Measurements from ENCODE around the gene NDUFAF3. TPM values are rescaled to one million over a fixed set of nuclear protein-coding genes. Genes with fewer than 3 reads are reported as not detected.
"Not testable (repeated sequence)": the region's sequence is repeated elsewhere in the genome, so short reads cannot be mapped to it uniquely, and the experiment has no call there.

The NDUFAF3 gene
- total and polyA plus RNA-seq, 2 donors: 43.2 to 81.6 TPM

DNA sequence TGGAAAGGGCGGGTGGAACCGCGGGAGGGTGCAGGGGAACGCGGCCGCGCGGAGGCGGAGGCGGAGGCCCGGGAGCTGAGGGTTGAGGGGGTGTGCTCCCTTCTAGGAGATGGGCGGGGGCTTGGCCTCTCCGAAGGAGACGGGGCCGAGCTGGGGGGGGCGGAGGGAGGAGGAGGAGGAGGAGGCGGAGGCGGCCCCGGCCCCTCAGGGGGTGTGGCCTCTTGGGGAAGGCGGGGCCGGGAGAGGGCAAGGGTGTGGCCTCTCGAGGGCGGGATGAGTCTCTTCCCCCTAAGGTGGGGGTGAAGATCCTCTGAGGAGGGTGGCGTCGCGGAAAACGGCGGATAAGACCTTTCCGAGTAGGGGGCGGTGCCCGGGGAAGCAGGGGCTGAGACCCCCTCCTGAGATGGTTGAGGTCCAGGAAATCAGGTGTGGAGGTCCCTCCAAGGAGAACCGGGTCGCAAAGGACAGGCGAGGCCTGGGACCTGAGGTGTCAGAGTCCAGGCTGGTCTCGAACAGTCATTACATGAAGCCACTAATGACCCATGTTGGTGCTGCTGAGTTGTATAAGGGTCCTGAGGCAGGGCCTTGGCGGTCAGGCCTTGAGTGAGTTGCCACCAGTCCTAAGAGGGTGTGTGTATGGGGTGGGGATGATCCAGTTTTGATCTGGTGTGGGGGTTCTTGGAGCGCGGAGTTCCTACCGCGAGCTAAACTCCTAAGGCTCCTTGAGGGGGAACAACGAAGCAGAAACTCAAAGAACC lies 14.0 kb upstream of the NDUFAF3 start:
- Histone ChIP-seq H3K36me3 (ENCODE audit: insufficient read depth) (no peaks in the 10 kb centered on the region), H3K4me3 (ENCODE audit: low read depth, low read length) (peak overlapping the region; percentile 51), H3K4me1 (ENCODE audit: insufficient read depth) (no peaks in the 10 kb centered on the region), H3K27ac (ENCODE audit: low read depth) (peak overlapping the region; percentile 91)
- peak; percentile 69 for DNase-seq (ENCODE audit: extremely low spot score)
- 11% methylated on average over 40 of the region's 41 CpGs for WGBS

DNA sequence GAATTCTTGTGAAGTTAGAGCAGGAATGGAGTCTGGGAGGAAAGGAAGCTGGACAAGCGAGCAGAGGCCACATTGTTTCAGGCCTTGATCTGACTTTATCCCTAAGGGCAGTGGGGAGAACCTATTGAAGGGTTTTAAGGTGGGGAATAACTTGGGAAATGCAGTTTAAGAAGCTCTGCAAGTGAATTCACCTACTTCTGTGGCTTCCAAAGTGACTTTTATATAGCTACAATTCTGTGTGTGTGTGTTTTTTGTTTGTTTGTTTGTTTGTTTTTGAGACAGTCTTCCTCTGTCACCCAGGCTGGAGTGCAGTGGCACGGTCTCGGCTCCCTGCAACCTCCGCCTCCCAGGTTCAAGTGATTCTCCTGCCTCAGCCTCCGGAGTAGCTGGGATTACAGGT lies 13.3 kb upstream of the NDUFAF3 start:
- H3K27ac ChIP-seq (ENCODE audit: low read depth); H3K4me3 ChIP-seq (ENCODE audit: low read depth, low read length); H3K4me1 ChIP-seq (ENCODE audit: insufficient read depth); H3K36me3 ChIP-seq (ENCODE audit: insufficient read depth); DNase-seq (ENCODE audit: extremely low spot score): not testable (repeated sequence)
- 90% methylated on average over 5 of the region's 5 CpGs for WGBS

DNA sequence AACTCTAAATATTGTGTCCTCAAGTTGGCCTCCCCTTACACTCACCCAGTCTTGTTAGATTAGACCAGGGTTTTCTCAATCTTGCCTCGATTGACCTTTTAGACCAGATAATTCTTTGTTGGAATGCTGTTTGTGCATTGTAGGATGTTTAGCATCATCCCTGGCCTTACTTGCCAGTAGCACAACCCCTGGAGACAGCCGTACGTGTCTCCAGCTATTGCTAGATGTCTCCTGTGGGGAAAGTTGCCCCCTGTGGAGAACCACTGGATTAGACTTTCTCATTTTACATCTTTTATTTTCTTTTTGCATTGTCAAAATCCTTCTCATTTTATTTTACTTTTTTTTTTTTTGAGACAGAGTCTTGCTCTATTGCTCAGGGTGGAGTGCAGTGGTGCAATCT lies 12.5 kb upstream of the NDUFAF3 start:
- no peaks in the 10 kb centered on the region for H3K4me1 ChIP-seq (ENCODE audit: insufficient read depth)
- H3K27ac ChIP-seq (ENCODE audit: low read depth): no peak overlapping the region
- 67% methylated on average over 3 of the region's 3 CpGs for WGBS
- no peak overlapping the region for H3K4me3 ChIP-seq (ENCODE audit: low read depth, low read length)
- peaks cover 3% of the 10 kb centered on the region for H3K36me3 ChIP-seq (ENCODE audit: insufficient read depth)
- DNase-seq (ENCODE audit: extremely low spot score): no peak

DNA sequence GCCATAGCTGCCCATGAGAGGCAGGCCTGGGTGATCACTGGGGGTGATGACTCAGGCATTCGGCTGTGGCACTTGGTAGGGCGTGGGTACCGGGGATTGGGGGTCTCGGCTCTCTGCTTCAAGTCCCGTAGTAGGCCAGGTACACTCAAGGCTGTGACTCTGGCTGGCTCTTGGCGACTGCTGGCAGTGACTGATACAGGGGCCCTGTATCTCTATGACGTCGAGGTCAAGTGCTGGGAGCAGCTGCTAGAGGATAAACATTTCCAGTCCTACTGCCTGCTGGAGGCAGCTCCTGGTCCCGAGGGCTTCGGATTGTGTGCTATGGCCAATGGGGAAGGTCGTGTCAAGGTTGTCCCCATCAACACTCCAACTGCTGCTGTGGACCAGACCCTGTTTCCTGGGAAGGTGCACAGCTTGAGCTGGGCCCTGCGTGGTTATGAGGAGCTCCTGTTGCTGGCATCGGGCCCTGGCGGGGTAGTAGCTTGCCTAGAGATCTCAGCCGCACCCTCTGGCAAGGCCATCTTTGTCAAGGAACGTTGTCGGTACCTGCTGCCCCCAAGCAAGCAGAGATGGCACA lies 9.4 kb upstream of the NDUFAF3 start:
- 70% methylated on average over 17 of the region's 17 CpGs for WGBS
- H3K36me3 ChIP-seq (ENCODE audit: insufficient read depth): peaks cover 10% of the 10 kb centered on the region
- no peak overlapping the region for H3K27ac ChIP-seq (ENCODE audit: low read depth)
- H3K4me3 ChIP-seq (ENCODE audit: low read depth, low read length): no peak overlapping the region
- no peaks in the 10 kb centered on the region for H3K4me1 ChIP-seq (ENCODE audit: insufficient read depth)
- DNase-seq (ENCODE audit: extremely low spot score): no peak

DNA sequence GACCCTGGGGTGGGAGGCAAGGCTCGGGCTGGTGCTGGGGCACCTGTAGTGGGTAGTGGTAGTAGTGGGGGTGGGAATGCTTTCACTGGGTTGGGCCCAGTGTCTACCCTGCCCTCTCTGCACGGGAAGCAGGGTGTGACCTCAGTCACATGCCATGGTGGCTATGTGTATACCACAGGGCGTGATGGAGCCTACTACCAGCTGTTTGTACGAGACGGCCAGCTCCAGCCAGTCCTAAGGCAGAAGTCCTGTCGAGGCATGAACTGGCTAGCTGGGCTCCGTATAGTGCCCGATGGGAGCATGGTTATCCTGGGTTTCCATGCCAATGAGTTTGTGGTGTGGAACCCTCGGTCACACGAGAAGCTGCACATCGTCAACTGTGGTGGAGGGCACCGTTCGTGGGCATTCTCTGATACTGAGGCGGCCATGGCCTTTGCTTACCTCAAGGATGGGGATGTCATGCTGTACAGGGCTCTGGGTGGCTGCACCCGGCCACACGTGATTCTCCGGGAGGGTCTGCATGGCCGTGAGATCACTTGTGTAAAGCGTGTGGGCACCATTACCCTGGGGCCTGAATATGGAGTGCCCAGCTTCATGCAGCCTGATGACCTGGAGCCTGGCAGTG lies 8.7 kb upstream of the NDUFAF3 start:
- 74% methylated on average over 19 of the region's 19 CpGs for WGBS
- Histone ChIP-seq H3K4me3 (ENCODE audit: low read depth, low read length) (no peak overlapping the region), H3K36me3 (ENCODE audit: insufficient read depth) (peaks cover 10% of the 10 kb centered on the region), H3K27ac (ENCODE audit: low read depth) (no peak overlapping the region), H3K4me1 (ENCODE audit: insufficient read depth) (no peaks in the 10 kb centered on the region)
- no peak for DNase-seq (ENCODE audit: extremely low spot score)

DNA sequence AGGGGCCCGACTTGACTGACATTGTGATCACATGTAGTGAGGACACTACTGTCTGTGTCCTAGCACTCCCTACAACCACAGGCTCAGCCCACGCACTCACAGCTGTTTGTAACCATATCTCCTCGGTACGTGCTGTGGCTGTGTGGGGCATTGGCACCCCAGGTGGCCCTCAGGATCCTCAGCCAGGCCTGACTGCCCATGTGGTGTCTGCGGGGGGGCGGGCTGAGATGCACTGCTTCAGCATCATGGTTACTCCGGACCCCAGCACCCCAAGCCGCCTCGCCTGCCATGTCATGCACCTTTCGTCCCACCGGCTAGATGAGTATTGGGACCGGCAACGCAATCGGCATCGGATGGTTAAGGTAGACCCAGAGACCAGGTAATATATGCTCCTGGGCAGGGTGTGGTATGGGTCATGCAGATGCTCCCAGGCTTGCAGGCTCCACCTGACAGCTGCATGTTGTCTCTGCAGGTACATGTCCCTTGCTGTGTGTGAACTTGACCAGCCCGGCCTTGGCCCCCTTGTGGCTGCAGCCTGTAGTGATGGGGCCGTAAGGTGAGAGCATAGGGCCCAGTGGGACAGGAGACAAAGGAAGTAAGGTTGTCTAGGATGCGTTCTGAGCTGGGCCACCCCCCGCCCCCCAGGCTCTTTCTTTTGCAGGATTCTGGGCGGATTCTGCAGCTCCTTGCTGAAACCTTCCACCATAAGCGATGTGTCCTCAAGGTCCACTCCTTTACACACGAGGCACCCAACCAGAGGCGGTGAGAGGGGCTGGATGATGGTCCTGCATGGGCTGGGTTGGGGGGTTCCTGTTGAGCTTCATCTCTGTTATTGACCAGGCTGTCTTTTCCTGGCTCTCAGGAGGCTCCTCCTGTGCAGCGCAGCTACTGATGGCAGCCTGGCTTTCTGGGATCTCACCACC lies 7.9 kb upstream of the NDUFAF3 start:
- WGBS: 83% methylated on average over 24 of the region's 24 CpGs
- Histone ChIP-seq H3K4me3 (ENCODE audit: low read depth, low read length) (no peak overlapping the region), H3K36me3 (ENCODE audit: insufficient read depth) (peaks cover 10% of the 10 kb centered on the region), H3K4me1 (ENCODE audit: insufficient read depth) (no peaks in the 10 kb centered on the region), H3K27ac (ENCODE audit: low read depth) (no peak overlapping the region)
- no peak for DNase-seq (ENCODE audit: extremely low spot score)

DNA sequence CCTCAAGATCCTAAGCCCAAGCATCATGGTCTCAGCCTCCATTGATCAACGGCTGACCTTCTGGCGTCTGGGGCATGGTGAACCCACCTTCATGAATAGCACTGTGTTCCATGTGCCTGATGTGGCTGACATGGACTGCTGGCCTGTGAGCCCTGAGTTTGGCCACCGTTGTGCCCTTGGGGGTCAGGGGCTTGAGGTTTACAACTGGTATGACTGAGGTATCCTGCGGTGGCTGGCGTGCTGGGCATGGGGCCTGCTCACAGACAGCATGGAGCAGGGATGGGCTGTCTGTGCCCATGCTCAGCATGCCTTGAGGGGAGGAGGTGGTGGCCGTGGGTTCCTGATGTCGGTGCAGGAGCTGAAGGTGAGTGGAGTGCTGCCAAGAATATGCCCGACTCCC lies 6.8 kb upstream of the NDUFAF3 start:
- no peak for DNase-seq (ENCODE audit: extremely low spot score)
- no peak overlapping the region for H3K4me3 ChIP-seq (ENCODE audit: low read depth, low read length)
- peaks cover 10% of the 10 kb centered on the region for H3K36me3 ChIP-seq (ENCODE audit: insufficient read depth)
- 79% methylated on average over 8 of the region's 8 CpGs for WGBS
- no peaks in the 10 kb centered on the region for H3K4me1 ChIP-seq (ENCODE audit: insufficient read depth)
- H3K27ac ChIP-seq (ENCODE audit: low read depth): no peak overlapping the region

DNA sequence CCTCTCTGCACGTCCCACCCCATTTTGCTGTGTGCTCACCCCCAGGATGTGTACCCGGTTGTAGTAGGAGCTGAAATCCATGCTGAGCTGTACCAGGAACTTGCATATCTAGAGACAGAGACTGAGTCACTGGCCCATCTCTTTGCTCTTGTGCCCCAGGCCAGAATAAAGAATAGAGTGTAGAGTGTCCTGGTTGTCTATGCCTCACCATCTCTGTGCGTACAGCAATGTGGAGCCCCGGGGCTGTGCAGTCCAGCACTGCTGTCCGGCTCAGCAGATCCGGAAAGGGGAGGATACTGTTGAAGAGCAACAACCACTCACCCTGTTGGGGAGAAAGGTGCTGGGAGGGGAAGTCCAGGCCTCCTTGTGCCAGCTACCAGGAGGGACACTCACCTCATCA lies 6.2 kb upstream of the NDUFAF3 start:
- DNase-seq (ENCODE audit: extremely low spot score): no peak
- H3K4me1 ChIP-seq (ENCODE audit: insufficient read depth): no peaks in the 10 kb centered on the region
- peaks cover 10% of the 10 kb centered on the region for H3K36me3 ChIP-seq (ENCODE audit: insufficient read depth)
- no peak overlapping the region for H3K27ac ChIP-seq (ENCODE audit: low read depth)
- no peak overlapping the region for H3K4me3 ChIP-seq (ENCODE audit: low read depth, low read length)
- 76% methylated on average over 6 of the region's 6 CpGs for WGBS

DNA sequence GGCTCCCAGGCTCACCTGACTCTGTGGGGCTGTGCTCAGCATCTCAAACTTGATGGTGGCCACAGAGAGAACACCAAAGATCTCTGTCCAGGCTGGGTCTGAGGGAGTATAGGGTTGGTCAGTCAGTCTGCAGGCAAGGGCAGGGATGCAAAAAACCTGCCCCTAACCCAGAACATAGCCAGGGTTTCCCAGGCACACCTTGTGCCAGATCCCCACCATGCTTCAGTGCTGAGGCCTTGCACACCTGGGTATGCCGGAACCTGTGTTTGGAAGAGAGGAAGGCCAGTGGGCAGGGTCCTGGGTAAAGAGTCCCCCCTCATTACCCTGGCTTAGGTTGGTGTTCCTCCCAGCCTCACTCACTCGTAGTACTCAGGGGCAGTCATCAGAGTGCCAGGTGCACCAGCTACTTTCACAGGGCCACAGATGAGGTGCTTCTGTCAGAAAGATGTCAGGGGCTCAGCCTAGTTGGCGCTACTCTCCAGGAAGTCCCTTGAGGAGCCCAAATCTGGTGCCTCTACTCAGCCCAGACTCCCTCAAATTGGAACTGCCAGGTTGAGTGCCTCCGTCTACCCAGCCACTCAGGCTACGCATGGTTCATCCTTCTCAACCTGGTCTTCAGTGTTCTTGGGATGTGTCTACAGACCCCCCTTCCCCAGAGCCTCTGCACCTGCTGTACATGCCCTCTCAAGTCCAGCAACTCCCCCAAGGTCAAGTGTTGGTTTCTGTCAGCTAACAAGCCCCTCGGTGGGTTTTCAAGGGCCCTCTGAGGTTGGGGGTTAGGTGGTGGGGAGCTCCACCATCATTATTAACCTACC lies 5.3 kb upstream of the NDUFAF3 start:
- H3K36me3 ChIP-seq (ENCODE audit: insufficient read depth): peaks cover 10% of the 10 kb centered on the region
- DNase-seq (ENCODE audit: extremely low spot score): no peak
- WGBS: 88% methylated on average over 6 of the region's 6 CpGs
- no peak overlapping the region for H3K27ac ChIP-seq (ENCODE audit: low read depth)
- H3K4me1 ChIP-seq (ENCODE audit: insufficient read depth): no peaks in the 10 kb centered on the region
- H3K4me3 ChIP-seq (ENCODE audit: low read depth, low read length): no peak overlapping the region

DNA sequence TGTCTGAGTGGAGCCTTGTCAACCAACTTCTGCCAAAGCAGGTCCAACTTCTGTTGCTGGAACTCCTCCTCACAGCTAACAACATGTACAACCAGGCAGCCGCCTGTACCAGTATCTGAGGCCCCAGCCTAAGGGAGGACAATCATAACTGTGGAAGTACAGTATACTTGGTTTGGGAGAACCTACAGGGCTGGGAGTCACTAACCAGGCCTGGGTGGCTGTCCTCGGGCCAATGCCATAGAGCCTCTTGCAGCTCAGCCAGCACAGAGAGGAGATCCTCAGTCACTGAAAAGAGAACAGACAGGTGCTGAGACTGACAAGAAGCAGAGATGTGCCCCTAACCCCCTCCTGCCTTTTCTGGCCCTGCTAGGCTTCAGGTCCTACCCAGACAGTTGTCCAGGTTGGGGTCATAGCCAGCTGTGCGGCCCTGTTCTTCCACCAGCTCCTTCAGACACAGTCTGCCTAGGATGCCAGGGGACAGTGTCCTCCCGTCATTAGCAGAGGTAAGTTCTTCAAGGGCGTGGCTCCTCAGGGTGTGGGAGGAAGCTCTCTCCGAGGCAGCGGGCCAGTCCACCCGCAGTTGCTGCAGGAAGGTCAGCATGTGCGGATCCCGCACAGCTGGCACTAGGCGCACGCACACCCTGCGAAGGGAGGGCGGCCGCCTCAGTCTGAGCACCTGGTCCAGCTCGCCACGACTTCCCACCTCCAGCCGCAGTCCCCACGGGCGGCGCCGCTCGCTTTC lies 4.5 kb upstream of the NDUFAF3 start:
- peak overlapping the region; percentile 77 for H3K4me3 ChIP-seq (ENCODE audit: low read depth, low read length)
- peak overlapping the region; percentile 14 for H3K27ac ChIP-seq (ENCODE audit: low read depth)
- 8% methylated on average over 23 of the region's 23 CpGs for WGBS
- no peaks in the 10 kb centered on the region for H3K4me1 ChIP-seq (ENCODE audit: insufficient read depth)
- DNase-seq (ENCODE audit: extremely low spot score): no peak
- H3K36me3 ChIP-seq (ENCODE audit: insufficient read depth): peaks cover 10% of the 10 kb centered on the region

DNA sequence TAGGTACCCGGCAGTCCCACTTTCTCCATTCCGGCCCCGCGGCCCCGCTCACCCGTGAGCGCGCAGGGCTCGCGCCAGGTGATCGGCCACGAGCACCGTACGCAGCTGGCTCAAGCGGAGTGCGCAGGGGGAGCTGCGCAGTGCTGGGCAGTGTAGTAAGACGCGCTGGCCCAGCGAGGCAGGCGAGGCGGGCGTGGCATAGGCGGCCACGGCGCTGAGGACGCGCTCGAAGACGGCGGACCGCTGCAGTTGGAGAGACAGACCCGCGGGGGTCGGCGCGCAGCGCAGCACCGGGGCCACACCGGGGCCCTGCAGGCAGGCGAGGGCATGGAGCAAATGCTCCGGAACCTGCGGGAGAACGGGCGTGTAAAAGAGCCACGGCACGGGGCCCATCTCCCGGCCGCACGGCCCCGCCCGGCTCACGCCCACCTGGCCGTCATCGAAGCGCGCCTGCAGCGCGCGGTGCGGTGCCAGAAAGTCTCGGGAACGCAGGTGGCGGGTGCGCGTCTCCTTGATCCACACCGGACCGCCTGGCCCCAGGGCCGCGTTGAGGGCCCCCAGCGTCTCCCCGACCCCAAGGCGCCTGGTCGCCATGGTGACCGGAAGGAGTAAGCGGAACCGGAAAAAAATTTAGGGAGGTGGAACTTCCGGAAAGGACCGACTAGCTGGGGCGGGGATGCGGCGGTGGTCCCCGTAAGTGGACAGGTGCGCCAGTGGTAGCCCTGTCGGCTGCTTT lies 3.8 kb upstream of the NDUFAF3 start, which contains the start of gene DALRD3:
DALRD3 (minus strand) TSS at position 610 of the 736 bp plus-strand sequence; CDS start at position 594, 16 bp downstream.
- Histone ChIP-seq H3K27ac (ENCODE audit: low read depth) (peak within 1 kb of the TSS; percentile 77), H3K4me1 (ENCODE audit: insufficient read depth) (no peaks in the 10 kb centered on the region), H3K36me3 (ENCODE audit: insufficient read depth) (peaks cover 10% of the 10 kb centered on the region), H3K4me3 (ENCODE audit: low read depth, low read length) (peak within 1 kb of the TSS; percentile 77)
- no peak for DNase-seq (ENCODE audit: extremely low spot score)
- WGBS: under 1% methylated on average over 85 of the region's 85 CpGs

DNA sequence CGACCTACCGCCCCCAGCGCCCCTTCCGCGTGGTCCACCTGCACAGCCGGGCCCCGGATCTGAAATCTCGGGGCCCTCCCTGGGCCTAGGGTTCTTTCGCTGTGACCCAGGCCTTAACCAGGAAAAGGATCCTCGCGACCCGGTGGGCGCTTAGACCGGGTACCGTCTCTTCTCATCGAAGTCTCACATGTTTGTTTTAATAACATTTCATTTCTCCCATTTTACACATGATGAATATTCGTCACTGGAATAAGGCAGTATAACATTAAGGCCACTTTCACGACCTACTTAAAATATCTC lies 3.3 kb upstream of the NDUFAF3 start:
- no peak for DNase-seq (ENCODE audit: extremely low spot score)
- Histone ChIP-seq H3K4me1 (ENCODE audit: insufficient read depth) (no peaks in the 10 kb centered on the region), H3K36me3 (ENCODE audit: insufficient read depth) (peaks cover 10% of the 10 kb centered on the region), H3K27ac (ENCODE audit: low read depth) (peak overlapping the region; percentile 77), H3K4me3 (ENCODE audit: low read depth, low read length) (peak overlapping the region; percentile 77)
- WGBS: 2% methylated on average over 18 of the region's 18 CpGs

All from urinary bladder (tissue), 4 donors.